GM12878 (cell line): ENCODE data around the gene DAAM1.

Experiments used
- CBX3 ChIP-seq: fragments of 200-600 bp; sonication (generic); IDR thresholded peaks from 2 replicates; pipeline ENCODE4 v1.6.1; 2016; ENCODE audit warnings: low read depth, borderline replicate concordance
- GABPA ChIP-seq: IDR thresholded peaks from 2 replicates; pipeline ENCODE4 v1.6.1; 2014; ENCODE audit warnings: antibody characterized with exemption, low read depth, mild to moderate bottlenecking, inconsistent platforms
- PBX3 ChIP-seq: IDR thresholded peaks from 2 replicates; pipeline ENCODE4 v1.6.1; 2011; ENCODE audit warnings: mild to moderate bottlenecking, low read depth, low read length, moderate library complexity; ENCODE audit not compliant: insufficient replicate concordance
- POLR2A ChIP-seq: IDR thresholded peaks from 2 replicates; pipeline ENCODE4 v1.6.1; 2011; ENCODE audit warnings: low read depth, mild to moderate bottlenecking, low read length
- SP1 ChIP-seq: IDR thresholded peaks from one replicate; pipeline ENCODE4 v1.6.1; 2011; ENCODE audit warnings: low read depth, low read length
- TF ChIP-seq, protein P1 (sequence below): IDR thresholded peaks from 2 replicates; pipeline ENCODE4 v1.6.1; 2011; ENCODE audit warnings: low read depth, mild to moderate bottlenecking, low read length, moderate library complexity, borderline replicate concordance; ENCODE audit errors: extremely low read depth
- TF ChIP-seq, protein P2 (sequence below), 3 experiments: IDR thresholded peaks in 2 of 3; conservative IDR thresholded peaks in 1 of 3; 2 replicates each; pipeline ENCODE4 v1.5.1; 2011; ENCODE audit warnings: low read depth in 3 of 3, low read length in 3 of 3, mild to moderate bottlenecking in 3 of 3, control low read depth in 2 of 3, moderate library complexity in 2 of 3, inconsistent platforms in 1 of 3, mixed read lengths in 1 of 3; ENCODE audit not compliant: control insufficient read depth in 2 of 3, insufficient read depth in 1 of 3; ENCODE audit errors: extremely low read depth in 1 of 3

GRCh38 chr14:59336706-59337105 is 148.2 kb downstream of the DAAM1 start:
- TF ChIP-seq, protein P1, sequence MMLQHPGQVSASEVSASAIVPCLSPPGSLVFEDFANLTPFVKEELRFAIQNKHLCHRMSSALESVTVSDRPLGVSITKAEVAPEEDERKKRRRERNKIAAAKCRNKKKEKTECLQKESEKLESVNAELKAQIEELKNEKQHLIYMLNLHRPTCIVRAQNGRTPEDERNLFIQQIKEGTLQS, result no peak
- no peak for TF ChIP-seq CBX3
- TF ChIP-seq, protein P2, sequence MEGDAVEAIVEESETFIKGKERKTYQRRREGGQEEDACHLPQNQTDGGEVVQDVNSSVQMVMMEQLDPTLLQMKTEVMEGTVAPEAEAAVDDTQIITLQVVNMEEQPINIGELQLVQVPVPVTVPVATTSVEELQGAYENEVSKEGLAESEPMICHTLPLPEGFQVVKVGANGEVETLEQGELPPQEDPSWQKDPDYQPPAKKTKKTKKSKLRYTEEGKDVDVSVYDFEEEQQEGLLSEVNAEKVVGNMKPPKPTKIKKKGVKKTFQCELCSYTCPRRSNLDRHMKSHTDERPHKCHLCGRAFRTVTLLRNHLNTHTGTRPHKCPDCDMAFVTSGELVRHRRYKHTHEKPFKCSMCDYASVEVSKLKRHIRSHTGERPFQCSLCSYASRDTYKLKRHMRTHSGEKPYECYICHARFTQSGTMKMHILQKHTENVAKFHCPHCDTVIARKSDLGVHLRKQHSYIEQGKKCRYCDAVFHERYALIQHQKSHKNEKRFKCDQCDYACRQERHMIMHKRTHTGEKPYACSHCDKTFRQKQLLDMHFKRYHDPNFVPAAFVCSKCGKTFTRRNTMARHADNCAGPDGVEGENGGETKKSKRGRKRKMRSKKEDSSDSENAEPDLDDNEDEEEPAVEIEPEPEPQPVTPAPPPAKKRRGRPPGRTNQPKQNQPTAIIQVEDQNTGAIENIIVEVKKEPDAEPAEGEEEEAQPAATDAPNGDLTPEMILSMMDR (IDR thresholded peaks at IDR 0.05 in 2 of 3, conservative IDR thresholded peaks at IDR 0.05 in 1 of 3; ENCODE audit: control insufficient read depth in 2 of 3, extremely low read depth in 1 of 3, insufficient read depth in 1 of 3, low read depth in 3 of 3, low read length in 3 of 3), result no peak
- no peak for TF ChIP-seq GABPA
- no peak for TF ChIP-seq POLR2A
- TF ChIP-seq PBX3, result no peak
- no peak for TF ChIP-seq SP1
